Subcutaneous adipose tissue (tissue), 4 donors: Measurements from ENCODE around the gene NEK2. TPM values are rescaled to one million over a fixed set of nuclear protein-coding genes. Genes with fewer than 3 reads are reported as not detected.

ENCODE experiments used
- CTCF ChIP-seq: fragments of 450-650 bp; IDR thresholded peaks from one replicate; pipeline ENCODE4 v1.5.1; 2016; ENCODE audit warnings: low read depth, mild to moderate bottlenecking, control low read depth, antibody characterized with exemption, moderate library complexity
- total RNA-seq, 4 donors: library from RNA; depleted of rRNA; stranded (reverse); fragments of >200 nt; gene quantifications; one replicate each; pipeline ENCODE4 v1.1.0, GENCODE V29; 2016

NEK2 gene
- total RNA-seq, 4 donors from 2014 or later = 0.68 to 1.1 TPM; not detected in 2

DNA sequence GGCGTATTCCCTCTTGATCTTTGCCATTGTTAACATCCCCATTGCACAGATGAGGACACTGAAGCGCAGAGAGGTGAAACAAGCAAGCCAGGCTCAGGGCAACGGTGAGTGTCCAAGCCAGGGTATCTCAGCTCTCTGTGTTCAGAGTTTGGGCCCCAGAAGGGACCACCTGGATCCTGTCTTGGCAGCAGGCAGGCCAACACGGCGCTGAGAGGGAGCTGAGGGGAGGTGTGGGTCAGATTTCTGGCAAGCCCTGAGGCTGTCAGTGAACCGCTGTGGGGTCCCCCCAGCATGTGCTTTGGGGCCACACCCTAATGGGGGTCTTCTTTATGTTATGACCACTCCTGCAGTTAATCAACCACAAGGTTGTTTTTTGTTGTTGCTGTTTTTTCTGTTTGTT, 23.1 kb downstream of the NEK2 start:
- no peak for TF ChIP-seq CTCF

DNA sequence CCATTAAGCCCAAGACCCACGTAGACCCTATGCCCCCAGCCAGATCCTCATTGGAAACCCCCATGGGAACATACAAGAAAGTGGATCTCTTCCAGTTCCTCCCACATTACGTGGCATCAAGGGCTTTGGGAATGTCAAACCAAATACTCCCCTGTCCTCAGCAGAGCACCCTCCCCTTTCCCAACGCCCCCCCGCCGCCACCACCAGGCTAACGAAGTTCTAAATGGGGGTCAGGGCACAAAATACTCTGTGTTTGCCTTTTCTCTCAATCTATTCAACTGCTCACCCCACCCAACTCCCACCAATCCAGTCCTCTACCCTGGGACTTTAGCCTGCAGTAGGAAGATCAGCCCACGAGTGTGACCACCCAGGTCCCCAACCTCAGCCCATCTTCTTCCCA, 24.5 kb downstream of the NEK2 start:
- no peak for TF ChIP-seq CTCF

DNA sequence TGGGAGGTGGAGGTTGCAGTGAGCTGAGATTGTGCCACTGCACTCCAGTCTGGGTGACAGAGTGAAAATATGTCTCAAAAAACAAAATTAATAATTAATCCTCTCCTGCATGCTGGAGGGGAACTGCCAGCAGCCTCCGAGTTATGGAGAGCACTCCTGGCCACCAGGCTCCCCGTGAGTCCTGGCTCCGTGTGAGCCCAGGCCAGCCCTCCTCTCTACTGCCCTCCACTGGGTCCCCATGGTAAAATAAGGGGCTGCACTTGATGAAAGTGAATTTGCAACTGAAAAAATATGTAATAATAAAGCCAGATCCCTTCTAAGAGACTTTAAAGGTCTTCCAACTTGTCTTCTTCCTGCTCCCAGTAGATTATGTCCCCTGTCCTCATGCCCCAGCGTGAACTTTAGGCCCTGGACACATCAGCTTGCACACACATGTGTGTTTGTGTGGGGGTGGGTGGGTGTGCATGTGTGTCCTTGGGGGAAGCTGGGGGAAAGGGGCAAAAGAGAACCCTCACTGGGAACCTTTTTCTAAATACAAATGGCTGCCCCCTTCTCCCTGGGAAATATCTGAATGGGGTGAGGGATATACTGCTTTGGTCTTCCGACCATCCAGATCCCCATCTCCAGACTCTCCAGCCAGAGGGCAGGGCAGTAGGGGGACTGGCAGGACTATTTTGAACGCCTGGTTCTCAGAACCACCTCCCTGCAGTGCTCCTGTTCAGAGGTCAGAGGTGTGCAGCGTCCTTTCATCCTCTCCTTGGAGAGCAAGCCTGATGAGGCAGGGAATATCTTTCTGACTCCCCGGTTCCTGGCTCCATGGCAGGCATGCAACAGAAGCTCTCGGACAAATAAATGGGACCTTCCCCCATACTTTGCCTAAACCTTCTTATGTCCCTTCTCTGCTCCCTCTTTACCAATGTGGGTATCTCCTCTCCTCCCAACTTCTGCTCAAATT, 26.2 kb downstream of the NEK2 start:
- TF ChIP-seq CTCF = no peak

GRCh38 chr1:211648336-211648735, 27.1 kb downstream of the NEK2 start:
- TF ChIP-seq CTCF = no peak

GRCh38 chr1:211647711-211648121, 27.7 kb downstream of the NEK2 start:
- TF ChIP-seq CTCF = no peak

DNA sequence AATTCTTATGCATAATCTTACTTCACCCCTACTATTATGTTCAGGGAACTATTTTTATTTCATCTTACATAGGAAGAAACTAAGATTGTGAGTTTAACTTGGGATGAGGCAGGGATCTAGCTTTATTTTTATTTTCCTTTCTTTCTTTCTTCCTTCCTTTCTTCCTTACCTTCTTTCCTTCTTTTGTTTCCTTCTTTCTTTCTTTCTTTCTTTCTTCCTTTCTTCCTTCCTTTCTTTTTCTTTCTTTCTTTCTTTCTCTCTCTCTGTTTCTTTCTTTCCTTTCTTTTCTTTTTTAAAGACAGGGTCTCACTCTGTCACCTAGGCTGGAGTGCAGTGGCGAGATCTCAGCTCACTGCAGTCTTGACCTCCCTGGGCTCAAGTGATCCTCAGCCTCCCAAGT, 28.9 kb downstream of the NEK2 start:
- TF ChIP-seq CTCF = no peak

DNA sequence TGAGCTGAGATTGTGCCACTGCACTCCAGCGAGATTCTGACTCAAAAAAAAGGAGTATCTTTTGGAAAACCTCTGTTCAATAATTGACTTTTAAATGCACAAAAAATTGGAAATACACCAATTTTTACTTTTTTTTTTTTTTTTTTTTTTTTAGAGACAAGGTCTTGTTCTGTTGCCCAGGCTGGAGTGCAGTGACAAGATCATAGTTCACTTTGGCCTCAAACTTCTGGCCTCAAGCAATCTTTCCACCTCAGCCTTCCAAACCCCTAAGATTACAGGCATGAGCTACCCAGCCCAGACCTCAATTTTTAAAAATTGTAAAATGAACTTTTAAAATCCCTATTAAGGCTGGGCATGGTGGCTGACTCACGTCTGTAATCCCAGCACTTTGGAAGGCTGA, 30.8 kb downstream of the NEK2 start:
- no peak for TF ChIP-seq CTCF
